Astrocyte (in vitro differentiated cells and primary cell): Measurements from ENCODE around the gene COL9A2.

Source experiments
- EZH2 ChIP-seq: IDR thresholded peaks from 2 replicates; pipeline ENCODE4 v1.6.1; 2012; ENCODE audit warnings: mild to moderate bottlenecking, low read length, inconsistent platforms; ENCODE audit not compliant: insufficient read depth
- TF ChIP-seq, protein P1 (sequence below): IDR thresholded peaks from 2 replicates; pipeline ENCODE4 v1.5.1; 2011; ENCODE audit warnings: low read depth, mild to moderate bottlenecking, inconsistent platforms, low read length, moderate library complexity; ENCODE audit not compliant: insufficient read depth

DNA sequence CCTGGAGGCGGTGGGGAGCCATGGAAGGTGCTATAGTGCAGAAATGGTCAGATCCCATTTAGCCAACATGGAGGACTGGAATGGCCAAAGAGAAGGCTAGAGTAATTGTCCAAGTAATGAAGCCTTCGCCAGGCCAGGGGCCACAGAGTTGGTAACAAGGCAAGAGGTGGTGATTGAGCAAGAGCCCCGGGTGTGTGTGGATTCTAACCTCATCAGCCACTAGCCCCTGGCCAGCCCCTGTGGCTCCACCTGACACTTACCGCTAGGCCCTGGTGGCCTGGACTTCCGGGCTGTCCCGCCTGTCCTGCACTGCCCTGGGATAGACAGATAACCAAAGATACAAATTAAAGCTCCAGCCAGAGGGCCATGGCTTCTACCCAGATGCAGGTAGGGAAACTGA is 9.9 kb downstream of the COL9A2 start:
- TF ChIP-seq, protein P1, sequence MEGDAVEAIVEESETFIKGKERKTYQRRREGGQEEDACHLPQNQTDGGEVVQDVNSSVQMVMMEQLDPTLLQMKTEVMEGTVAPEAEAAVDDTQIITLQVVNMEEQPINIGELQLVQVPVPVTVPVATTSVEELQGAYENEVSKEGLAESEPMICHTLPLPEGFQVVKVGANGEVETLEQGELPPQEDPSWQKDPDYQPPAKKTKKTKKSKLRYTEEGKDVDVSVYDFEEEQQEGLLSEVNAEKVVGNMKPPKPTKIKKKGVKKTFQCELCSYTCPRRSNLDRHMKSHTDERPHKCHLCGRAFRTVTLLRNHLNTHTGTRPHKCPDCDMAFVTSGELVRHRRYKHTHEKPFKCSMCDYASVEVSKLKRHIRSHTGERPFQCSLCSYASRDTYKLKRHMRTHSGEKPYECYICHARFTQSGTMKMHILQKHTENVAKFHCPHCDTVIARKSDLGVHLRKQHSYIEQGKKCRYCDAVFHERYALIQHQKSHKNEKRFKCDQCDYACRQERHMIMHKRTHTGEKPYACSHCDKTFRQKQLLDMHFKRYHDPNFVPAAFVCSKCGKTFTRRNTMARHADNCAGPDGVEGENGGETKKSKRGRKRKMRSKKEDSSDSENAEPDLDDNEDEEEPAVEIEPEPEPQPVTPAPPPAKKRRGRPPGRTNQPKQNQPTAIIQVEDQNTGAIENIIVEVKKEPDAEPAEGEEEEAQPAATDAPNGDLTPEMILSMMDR = no peak
- TF ChIP-seq EZH2 = no peak
